ENCODE data around the gene PDZK1. TPM values are rescaled to one million over a fixed set of nuclear protein-coding genes. Genes with fewer than 3 reads are reported as not detected.

Gene PDZK1
- total RNA-seq, 1 experiment from 2014 or later = 0.27 TPM

DNA sequence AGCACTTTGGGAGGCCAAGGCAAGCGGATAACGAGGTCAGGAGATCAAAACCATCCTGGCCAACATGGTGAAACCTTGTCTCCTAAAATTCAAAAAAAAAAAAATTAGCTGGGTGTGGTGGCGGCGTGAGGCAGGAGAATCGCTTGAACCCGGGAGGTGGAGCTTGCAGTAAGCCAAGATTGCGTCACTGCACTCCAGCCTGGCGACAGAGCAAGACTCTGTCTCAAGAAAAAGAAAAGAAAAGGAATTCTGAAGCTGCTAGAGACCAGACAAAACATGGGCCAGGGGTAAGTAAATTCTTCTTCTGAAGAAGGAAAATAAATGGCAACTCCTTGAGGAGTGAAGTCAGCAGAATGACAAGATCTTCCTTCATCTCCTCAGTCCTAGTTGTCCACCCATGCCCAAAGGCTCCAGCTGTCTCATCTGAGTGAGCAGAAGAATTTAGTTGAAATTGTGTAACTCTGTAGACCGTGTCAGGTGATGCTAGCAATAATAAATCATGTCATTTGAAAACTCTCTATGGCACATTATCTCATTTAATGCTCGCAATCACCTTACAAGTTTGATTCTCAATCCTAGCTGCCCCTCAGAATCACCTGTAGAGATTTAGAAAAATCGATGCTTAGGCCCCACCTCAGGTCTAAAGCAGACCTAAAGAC lies 14.3 kb downstream of the PDZK1 start:
- Histone ChIP-seq H3K9ac (ENCODE audit: low read length) (no peak overlapping the region), H4K20me1 (ENCODE audit: insufficient read depth) (no peaks in the 10 kb centered on the region), H3K79me2 (ENCODE audit: insufficient read depth, low read length) (no peaks in the 10 kb centered on the region), H3K27me3 (ENCODE audit: insufficient read depth, low read length) (no peaks in the 10 kb centered on the region), H3K9me3 (ENCODE audit: control insufficient read depth in 1 of 2, insufficient read depth in 1 of 2, low read depth in 1 of 2, low read length in 2 of 2) (no peaks in the 10 kb centered on the region), H2AFZ (ENCODE audit: low read depth, low read length, poor library complexity, severe bottlenecking) (no peak overlapping the region), H3K9me2 (ENCODE audit: insufficient read depth) (no peaks in the 10 kb centered on the region), H3K36me3 (ENCODE audit: control insufficient read depth in 1 of 2, insufficient read depth in 2 of 2, low read length in 2 of 2) (no peaks in the 10 kb centered on the region), H3K4me1 (ENCODE audit: control insufficient read depth in 1 of 2, insufficient read depth in 2 of 2, low read length in 2 of 2) (no peaks in the 10 kb centered on the region), H3K4me2 (ENCODE audit: low read length) (no peak overlapping the region), H3K27ac (ENCODE audit: low read depth, low read length) (no peak overlapping the region), H3K4me3 (replicated peaks in 1 of 2; ENCODE audit: low read depth in 1 of 2, low read length in 2 of 2) (no peak overlapping the region)
- intact Hi-C loops (cut with micrococcal nuclease) = no loop called here
- RAD21 ChIA-PET (ENCODE audit: low non-redundant PET in 1 of 2, low total read pairs in 2 of 2, uncharacterized antibody in 2 of 2, unreplicated experiment in 2 of 2) = no interaction called here
- TF ChIP-seq EZH2 (IDR thresholded peaks at IDR 0.05) (no peak), SRF (IDR thresholded peaks at IDR 0.05; ENCODE audit: low read depth) (no peak), TCF7L2 (IDR thresholded peaks at IDR 0.05; ENCODE audit: borderline replicate concordance, extremely low read depth, insufficient read depth, insufficient read length) (no peak), JUND (IDR thresholded peaks at IDR 0.05) (no peak)
- DNase-seq (ENCODE audit: low read depth, low spot score) = no peak
- POLR2A ChIA-PET = no interaction called here
- CTCF ChIA-PET = no interaction called here
- no peak for ATAC-seq
- no TSS peak for BruUV-seq (replicated peaks)

DNA sequence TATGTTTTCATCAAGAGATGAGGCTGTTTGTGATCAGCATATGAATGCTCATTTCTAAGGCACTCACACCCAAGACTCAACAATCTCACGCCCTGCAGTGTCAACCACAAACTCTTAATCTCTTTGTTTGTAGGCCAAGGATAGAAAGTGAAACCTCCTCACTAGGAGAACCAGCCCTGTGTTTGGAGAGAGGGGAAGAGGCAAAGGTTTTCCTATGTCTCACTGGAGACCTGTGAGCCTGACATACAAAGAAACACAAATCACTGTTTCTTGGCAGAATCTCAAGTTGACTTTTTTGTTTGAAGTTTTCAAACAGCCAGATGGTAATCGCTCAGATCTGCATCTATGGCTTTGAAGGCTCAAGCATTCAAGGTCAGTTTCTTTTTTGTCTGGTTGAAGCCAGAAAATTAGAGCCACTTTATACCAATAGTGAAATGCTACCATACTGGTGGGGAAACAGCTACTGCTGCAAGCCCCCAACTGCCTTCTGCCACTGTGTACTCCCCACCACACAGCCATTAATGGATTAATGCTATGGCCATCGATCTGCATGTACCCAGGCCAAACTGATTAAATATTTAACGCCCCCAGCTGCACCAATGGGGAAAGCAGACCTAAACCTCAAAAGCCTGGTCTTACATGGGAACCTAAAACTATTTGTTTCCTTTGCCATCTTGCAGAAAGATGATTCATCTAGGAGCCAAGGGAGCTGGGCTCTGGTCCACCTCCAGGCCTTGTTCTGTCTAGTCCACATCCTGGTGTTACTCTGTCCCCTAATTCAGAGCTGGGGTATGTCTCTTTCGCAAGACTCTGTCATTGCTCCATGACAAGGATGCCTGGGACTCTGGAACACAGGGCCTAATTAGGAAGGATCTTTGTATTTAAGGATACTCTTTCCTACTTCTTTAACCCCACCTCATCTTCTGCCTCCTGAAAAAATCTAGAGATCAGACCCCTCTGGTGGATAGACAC lies 16.3 kb downstream of the PDZK1 start:
- no TSS peak for BruUV-seq (replicated peaks)
- CTCF ChIA-PET = no interaction called here
- no peak overlapping the region for H3K4me2 ChIP-seq (ENCODE audit: low read length)

More for the DNA sequence above, 16.3 kb downstream of the PDZK1 start:
- Histone ChIP-seq H3K9ac (ENCODE audit: low read length) (no peak overlapping the region), H3K9me3 (ENCODE audit: control insufficient read depth in 1 of 2, insufficient read depth in 1 of 2, low read depth in 1 of 2, low read length in 2 of 2) (no peaks in the 10 kb centered on the region), H2AFZ (ENCODE audit: low read depth, low read length, poor library complexity, severe bottlenecking) (no peak overlapping the region), H3K4me1 (ENCODE audit: control insufficient read depth in 1 of 2, insufficient read depth in 2 of 2, low read length in 2 of 2) (no peaks in the 10 kb centered on the region), H3K9me2 (ENCODE audit: insufficient read depth) (no peaks in the 10 kb centered on the region), H3K27ac (ENCODE audit: low read depth, low read length) (no peak overlapping the region), H4K20me1 (ENCODE audit: insufficient read depth) (no peaks in the 10 kb centered on the region), H3K4me3 (replicated peaks in 1 of 2; ENCODE audit: low read depth in 1 of 2, low read length in 2 of 2) (no peak overlapping the region), H3K27me3 (ENCODE audit: insufficient read depth, low read length) (no peaks in the 10 kb centered on the region), H3K79me2 (ENCODE audit: insufficient read depth, low read length) (no peaks in the 10 kb centered on the region), H3K36me3 (ENCODE audit: control insufficient read depth in 1 of 2, insufficient read depth in 2 of 2, low read length in 2 of 2) (no peaks in the 10 kb centered on the region)
- ATAC-seq (no peak), DNase-seq (ENCODE audit: low read depth, low spot score) (no peak)
- intact Hi-C loops (cut with micrococcal nuclease) = no loop called here
- POLR2A ChIA-PET = interaction anchor here (1.4 kb wide), 1 partner anchor 9 kb away, joined by 3 read pairs; no protein-coding TSS in a partner anchor
- RAD21 ChIA-PET (ENCODE audit: low non-redundant PET in 1 of 2, low total read pairs in 2 of 2, uncharacterized antibody in 2 of 2, unreplicated experiment in 2 of 2) = no interaction called here
- TF ChIP-seq YY1 (IDR thresholded peaks at IDR 0.05; ENCODE audit: extremely low read depth, insufficient replicate concordance, low read depth, low read length) (no peak), EGR1 (IDR thresholded peaks at IDR 0.05; ENCODE audit: low read depth) (no peak), SP1 (IDR thresholded peaks at IDR 0.05; ENCODE audit: low read depth) (no peak), EZH2phosphoT487 (IDR thresholded peaks at IDR 0.05; ENCODE audit: borderline replicate concordance) (no peak), TCF7L2 (IDR thresholded peaks at IDR 0.05; ENCODE audit: borderline replicate concordance, extremely low read depth, insufficient read depth, insufficient read length) (peak; percentile 18)
